Activated naive CD4-positive, alpha-beta T cell (primary cell): Measurements from ENCODE around the gene DTX1.
"Not testable (repeated sequence)": the region's sequence is repeated elsewhere in the genome, so short reads cannot be mapped to it uniquely, and the experiment has no call there.

Experiments used
- DNase-seq, 4 experiments: peaks; one replicate each; lab custom pipeline; 2025; lab: John Stamatoyannopoulos, UW

DTX1 gene

GRCh38 chr12:113114447-113115178, 58.1 kb downstream of the DTX1 start:
- no peak for DNase-seq

- DNase-seq, result no peak
Observed at GRCh38 chr12:113115455-113116126, 59.1 kb downstream of the DTX1 start.

- DNase-seq, result no peak
Observed at GRCh38 chr12:113116875-113117274, 60.3 kb downstream of the DTX1 start.

DNA sequence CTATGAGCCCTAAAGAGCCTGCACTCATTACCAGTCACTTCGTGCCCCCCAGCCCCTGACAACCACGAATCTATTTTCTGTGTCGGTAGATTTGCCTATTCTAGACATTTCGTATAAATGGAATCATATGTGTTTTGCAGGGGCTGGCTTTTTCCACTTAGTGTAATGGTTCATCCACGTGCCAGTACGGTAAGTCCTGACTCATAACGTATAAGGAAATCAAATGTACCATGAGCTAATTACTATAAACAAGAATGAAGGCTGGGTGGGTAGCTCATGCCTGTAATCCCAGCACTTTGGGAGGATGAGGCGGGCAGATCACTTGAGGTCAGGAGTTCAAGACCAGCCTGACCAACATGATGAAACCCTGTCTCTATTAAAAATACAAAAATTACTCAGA, 61.2 kb downstream of the DTX1 start:
- not testable (repeated sequence) for DNase-seq

DNA sequence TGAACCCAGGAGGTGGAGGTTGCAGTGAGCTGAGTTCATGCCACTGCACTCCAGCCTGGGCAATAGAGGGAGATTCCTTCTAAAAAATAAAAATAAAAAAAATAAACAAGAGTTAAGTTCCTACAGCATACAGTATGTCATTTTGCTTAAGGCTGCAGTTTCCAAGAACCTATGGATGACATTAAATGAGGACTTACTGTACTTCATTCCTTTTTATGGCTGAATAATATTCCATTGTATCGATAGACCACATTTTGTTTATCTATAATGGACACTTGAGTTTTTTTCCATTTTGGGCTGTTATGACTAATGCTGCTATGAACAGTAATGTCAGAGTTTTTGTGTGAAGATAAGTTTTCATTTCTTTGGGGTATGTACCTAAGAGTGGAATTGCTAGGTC, 61.6 kb downstream of the DTX1 start:
- DNase-seq, result no peak

DNA sequence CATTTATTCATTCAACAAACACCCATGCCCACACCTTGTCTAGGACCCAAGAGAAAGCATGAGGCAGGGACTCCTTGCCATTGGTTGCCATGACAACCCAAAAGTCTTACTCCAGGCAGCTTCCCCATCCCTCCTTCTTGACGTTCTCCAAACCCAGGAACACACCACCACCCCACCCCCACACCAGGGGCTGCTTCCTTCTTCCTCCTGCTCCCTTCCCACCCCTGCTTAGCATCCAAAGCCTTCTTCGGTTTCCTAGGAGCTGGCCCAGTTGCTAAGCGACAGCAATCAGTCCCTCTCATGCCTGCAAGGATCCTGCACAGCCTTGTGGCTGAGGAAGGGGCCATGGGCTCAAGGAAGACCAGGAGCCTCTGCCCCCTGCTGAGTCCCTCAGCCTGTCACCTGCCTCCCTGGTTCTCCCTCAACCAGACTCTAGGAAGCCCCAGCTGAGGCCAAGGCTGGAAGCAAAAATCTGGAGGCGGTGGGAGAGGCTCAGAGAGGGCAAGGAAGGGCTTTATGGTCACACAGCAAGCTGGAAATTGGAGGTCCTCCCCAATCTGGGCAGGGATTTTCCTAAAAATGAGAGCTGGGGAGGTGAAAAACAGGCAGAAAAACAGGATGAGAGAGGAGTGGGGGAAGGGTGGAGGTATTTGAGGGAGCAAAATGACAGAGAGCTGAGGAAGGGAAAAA, 63.6 kb downstream of the DTX1 start:
- no peak for DNase-seq

GRCh38 chr12:113120670-113121370, 64.3 kb downstream of the DTX1 start:
- no peak for DNase-seq

- DNase-seq, result no peak
Observed at GRCh38 chr12:113127791-113128199, 71.3 kb downstream of the DTX1 start.

DNA sequence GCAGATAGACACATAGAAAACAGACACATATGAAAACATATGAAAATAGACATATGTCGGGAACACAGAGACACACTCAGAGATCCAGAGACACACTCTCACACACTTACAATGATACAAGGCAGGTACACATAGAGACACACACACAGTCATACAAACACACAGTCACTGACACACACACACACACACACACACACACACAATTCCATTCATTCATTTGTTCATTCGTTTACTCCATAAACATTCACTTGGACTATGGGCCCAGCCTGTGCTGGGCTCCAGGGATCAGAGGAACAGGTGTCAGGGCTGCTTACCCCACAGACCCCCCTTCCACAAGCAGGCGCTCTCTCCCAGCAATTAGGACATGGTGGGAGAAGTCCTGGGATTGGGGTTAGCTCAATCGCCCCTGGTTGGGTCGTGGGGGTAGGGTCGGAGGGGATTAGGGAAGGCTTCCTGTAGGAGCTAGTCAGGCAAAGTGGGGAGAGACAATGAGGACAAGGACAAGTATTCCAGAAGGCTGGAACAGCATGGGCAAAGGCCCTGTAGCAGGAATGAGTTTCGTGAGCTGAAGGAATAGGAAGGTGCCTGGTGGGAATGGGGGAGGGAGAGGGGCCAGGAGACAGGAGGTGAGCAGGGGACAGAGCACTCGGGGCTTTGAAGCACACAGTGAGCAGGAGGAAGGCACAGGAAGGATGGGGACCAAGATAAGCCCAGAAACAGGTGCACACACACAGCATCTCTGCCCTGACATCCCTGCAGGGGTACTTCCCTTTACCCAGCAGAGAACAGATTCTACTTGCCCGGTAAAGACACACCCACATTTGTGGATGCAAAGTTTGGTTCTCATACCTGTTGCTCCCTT, 72.5 kb downstream of the DTX1 start:
- DNase-seq, result no peak

DNA sequence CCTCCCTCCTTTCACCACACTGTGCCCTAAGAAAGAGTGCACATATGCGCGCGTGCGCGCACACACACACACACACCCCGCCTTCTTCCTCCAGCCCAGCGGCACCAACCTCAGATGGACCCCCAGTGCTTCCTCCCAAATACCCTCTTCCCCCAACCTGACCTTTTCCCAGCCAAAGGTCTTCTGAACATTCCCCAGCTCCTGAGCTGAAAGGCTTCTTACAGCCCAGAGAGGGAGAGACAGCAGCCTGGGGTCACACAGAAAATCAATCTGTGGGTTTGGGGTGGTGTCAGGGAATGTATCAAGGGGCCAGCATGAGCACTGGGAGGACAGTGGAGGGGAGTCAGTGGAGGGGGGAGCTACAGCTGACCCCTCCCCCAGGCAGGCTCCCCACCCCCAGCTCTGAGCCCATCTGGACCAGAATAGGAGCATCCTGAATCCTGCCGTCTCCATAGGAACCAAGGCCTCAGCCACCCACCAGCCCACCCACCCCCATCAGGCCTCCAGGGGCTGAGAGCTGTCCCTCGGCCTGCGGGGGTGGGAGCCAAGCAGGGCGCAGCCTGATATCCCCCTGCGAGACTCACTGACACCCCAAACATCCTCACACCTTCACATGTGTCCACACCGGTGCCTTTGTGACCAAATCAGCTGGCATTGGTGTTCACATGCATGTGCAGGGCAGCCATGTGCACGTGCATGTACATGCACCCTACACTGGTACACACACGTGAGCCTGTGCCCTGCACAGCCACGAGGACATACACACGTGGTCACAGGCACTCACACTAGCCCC, 73.3 kb downstream of the DTX1 start:
- no peak for DNase-seq

DNA sequence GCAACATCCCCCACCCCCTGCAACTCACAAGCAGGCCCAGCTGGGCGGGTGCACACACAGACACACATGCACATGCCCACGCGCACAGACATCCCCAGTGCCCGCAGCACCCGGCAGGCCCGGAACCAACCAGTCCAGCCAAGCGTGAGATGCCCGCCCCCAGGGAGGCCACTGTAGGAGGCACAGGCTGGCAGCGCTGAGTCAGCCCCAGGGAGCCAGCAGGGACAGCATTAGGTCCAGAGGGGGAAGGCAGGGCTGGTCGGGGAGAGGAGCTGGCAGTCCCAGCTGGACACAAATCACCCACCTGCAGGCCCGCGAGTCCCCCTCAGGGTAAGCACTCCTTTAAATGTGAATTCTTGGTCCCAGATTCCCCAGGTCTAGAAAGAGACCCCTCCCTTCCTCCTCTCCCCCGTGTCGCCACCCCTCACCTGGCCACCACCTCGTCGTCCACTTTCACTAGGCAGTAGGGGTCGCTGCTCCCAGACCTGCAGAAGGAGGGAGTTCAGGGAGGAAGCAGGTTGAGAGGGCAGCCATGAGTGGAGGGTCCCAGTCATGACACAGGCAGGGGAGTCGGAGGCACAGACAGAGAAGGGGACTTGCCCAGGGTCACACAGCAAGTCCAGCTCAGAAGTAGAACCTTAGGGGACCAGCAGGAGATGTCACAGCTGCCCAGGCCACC, 74.1 kb downstream of the DTX1 start:
- no peak for DNase-seq

GRCh38 chr12:113131556-113131955, 75.0 kb downstream of the DTX1 start:
- DNase-seq, result no peak

- DNase-seq, result no peak
Observed at GRCh38 chr12:113133036-113133435, 76.5 kb downstream of the DTX1 start.

GRCh38 chr12:113133666-113134065, 77.1 kb downstream of the DTX1 start:
- no peak for DNase-seq

GRCh38 chr12:113134071-113134470, 77.5 kb downstream of the DTX1 start:
- no peak for DNase-seq

- no peak for DNase-seq
Observed at GRCh38 chr12:113134521-113134951, 78.0 kb downstream of the DTX1 start.

GRCh38 chr12:113135178-113136127, 78.9 kb downstream of the DTX1 start, which contains the start of gene RASAL1:
TSS of gene RASAL1 (minus strand) at chr12:113135761. CDS start at chr12:113135462, 299 bp downstream.
- peak; percentile 28 to 84 (median 72) for DNase-seq

- DNase-seq, result peak in 1 of 4 experiments; percentile 48
Observed at GRCh38 chr12:113136128-113136989, 79.8 kb downstream of the DTX1 start.
